HCT116 (cell line): Measurements from ENCODE around the gene ELOVL3.

Experiments used
- ATF3 ChIP-seq: IDR thresholded peaks from 2 replicates; pipeline ENCODE4 v1.6.1; 2012
- CEBPB ChIP-seq: IDR thresholded peaks from 2 replicates; pipeline ENCODE4 v1.6.1; 2012; ENCODE audit warnings: low read depth
- CTCF ChIP-seq, 3 experiments: fragments of 200-600 bp in 1 of 3; sonication (generic) in 1 of 3; IDR thresholded peaks in 2 of 3; conservative IDR thresholded peaks in 1 of 3; 2 replicates each; pipeline ENCODE4 v1.5.1; 2012 to 2017; ENCODE audit warnings: low read depth in 2 of 3, low read length in 2 of 3, antibody characterized with exemption in 1 of 3, borderline replicate concordance in 1 of 3, control low read depth in 1 of 3, mild to moderate bottlenecking in 1 of 3, mixed read lengths in 1 of 3, mixed run types in 1 of 3, moderate library complexity in 1 of 3; ENCODE audit not compliant: insufficient read depth in 1 of 3
- EGR1 ChIP-seq: IDR thresholded peaks from 2 replicates; pipeline ENCODE4 v1.6.1; 2012; ENCODE audit warnings: low read depth
- POLR2A ChIP-seq: IDR thresholded peaks from 2 replicates; pipeline ENCODE4 v1.7.0; 2011; ENCODE audit warnings: borderline replicate concordance; ENCODE audit not compliant: insufficient read depth, insufficient read length; ENCODE audit errors: extremely low read depth
- POLR2AphosphoS5 ChIP-seq: IDR thresholded peaks from 2 replicates; pipeline ENCODE4 v1.6.1; 2011; ENCODE audit warnings: mild to moderate bottlenecking, low read depth, low read length, moderate library complexity
- RAD21 ChIP-seq: IDR thresholded peaks from 2 replicates; pipeline ENCODE4 v1.6.1; 2012; ENCODE audit warnings: low read depth, mild to moderate bottlenecking
- REST ChIP-seq: IDR thresholded peaks from 2 replicates; pipeline ENCODE4 v1.6.1; 2012; ENCODE audit warnings: low read depth
- SP1 ChIP-seq: IDR thresholded peaks from 2 replicates; pipeline ENCODE4 v1.6.1; 2012; ENCODE audit warnings: low read depth
- YY1 ChIP-seq: IDR thresholded peaks from 2 replicates; pipeline ENCODE4 v1.6.1; 2011; ENCODE audit warnings: low read length, low read depth, moderate library complexity, mild to moderate bottlenecking; ENCODE audit not compliant: insufficient replicate concordance; ENCODE audit errors: extremely low read depth
- ZBTB33 ChIP-seq: IDR thresholded peaks from 2 replicates; pipeline ENCODE4 v1.6.1; 2011; ENCODE audit warnings: mild to moderate bottlenecking, low read length, moderate library complexity; ENCODE audit not compliant: insufficient replicate concordance; ENCODE audit errors: extremely low read depth
- ZFX ChIP-seq: fragments of 450-650 bp; IDR thresholded peaks from 2 replicates; pipeline ENCODE4 v1.6.1; 2017

- no peak for TF ChIP-seq POLR2AphosphoS5
- TF ChIP-seq CTCF (IDR thresholded peaks at IDR 0.05 in 2 of 3, conservative IDR thresholded peaks at IDR 0.05 in 1 of 3; ENCODE audit: borderline replicate concordance in 1 of 3, insufficient read depth in 1 of 3, low read depth in 2 of 3, low read length in 2 of 3), result no peak
- TF ChIP-seq EGR1, result no peak
- no peak for TF ChIP-seq SP1
- TF ChIP-seq YY1, result no peak
- TF ChIP-seq ATF3, result no peak
- no peak for TF ChIP-seq POLR2A
- no peak for TF ChIP-seq ZBTB33
- TF ChIP-seq CEBPB, result no peak
- TF ChIP-seq RAD21, result no peak
- TF ChIP-seq ZFX, result no peak
- no peak for TF ChIP-seq REST
Observed at GRCh38 chr10:102185272-102185671, 40.8 kb upstream of the ELOVL3 start.
